GM21515 (cell line): Measurements from ENCODE around the gene EML6.

Experiments used
- ATAC-seq: cut with Tn5 transposase; IDR thresholded peaks from one replicate; pipeline ENCODE4 v1.9.1; 2021; ENCODE audit not compliant: unreplicated experiment

EML6 gene

DNA sequence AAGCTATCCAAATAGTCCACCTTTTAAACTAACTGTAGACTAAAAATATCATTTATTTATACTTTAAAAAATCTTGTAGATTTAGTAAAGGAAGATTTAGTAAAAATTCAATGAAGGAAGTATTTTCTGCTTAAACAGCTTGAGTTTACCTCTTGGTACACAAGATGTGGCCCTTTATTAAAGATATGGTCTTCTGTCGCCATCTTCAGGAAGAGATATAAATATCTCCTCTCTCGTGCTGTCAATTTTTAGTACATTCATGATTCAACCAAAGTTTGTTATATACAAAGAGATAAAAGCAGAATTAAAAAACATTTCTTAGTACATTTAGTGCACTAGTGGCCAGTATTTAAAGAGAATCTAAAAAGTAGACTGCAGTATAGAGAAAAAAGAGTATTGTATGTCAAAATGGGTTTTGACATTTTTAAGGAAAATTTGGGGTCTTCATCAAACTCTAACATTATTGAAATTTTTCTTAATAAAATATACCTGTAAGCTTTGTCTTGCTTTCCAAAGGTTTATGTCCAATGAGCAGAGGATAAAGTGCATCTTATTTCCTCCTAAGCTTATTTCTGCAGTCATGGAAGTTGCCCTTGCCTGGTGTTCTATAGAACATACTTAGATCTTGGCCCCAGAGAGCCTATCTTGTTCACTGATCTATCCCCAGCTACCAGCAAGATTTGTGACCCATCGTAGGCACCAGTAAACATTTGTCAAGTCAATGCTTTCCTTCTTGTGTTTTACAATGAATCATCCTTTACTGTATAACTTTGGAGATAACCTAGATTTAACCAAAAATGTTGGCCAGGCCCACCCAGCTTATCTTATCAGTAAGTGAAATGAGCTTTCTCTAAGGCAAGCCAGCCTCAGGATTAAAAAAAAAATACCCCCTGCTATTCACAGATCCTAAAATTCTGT is 18.5 kb upstream of the EML6 start:
- ATAC-seq = no peak

DNA sequence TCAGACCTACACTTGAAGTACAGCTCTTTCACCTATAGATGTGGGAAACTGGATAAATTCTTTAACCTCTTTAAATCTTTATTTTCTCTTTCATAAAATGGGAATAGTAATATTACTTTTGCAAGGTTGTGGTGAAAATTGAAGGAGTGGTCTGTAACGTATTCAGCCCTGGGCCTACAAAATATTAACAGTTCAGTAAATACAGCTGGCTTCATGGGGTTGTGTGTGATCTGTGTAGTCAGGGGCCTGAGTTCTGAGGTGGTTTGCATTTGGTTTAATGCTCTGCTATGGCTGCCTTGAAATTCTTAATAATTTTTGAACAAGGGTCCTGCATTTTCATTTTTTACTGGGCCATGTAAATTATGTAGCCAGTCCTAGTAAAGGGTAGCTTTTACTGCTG is 16.8 kb upstream of the EML6 start:
- no peak for ATAC-seq

DNA sequence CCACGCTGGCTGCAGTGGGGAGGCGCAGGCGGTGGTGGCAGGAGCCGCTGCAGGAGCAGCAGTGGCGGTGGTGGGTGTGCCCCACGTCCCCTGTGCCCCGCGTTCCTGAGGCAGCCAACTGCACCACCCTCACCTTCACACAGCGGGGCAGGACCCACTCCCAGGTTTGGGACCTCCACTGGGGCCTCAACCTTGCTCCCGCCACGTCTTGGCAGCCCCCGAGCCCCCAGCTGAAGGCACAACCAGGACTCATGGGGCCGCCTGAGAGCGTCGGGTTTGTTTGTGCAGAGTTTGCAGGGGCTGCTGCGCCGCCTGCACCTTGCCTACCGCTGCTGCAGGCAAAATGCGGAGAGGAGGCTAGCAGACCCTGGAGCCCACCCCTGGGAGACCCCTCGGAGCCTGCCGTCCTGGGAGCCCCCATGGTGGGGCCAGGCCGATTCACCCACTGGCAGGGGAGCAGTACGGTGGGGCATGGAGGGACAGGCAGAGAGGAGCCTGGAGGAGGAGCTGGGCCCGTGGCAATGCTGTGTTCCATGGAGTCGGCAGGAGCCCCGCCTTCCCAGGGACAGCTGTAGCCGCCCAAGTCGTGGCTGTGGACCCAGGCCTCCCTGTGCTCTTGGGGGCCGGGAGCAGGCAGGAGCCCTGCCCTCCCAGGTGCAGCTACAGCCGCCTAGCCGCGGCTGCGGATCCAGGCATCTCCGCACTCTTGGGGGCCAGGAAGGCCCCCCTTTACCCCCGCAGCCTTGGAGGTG is 14.7 kb upstream of the EML6 start:
- no peak for ATAC-seq

DNA sequence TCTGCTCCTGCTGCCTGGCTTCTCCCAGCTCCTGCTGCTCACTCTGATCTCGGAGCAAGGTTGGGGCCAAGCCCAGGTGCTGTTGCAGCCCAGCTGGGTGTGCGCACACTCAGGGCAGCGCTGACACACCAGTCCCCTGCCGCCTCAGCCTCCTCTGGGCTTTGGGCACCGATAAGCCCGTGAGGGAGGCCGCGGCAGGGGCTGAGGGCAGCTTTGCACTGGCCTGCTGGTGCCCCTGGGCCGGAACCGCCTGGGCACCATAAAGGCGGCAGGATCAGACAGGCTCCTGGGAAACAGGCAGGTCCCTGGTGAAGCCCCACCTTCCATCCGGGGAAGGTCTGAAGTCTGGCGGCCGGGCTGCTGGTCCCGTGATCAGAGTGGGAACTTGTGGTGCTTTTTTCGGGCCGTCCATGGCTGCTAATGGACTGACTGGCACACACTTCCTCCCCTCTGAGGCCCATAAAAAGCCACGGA is 14.1 kb upstream of the EML6 start:
- ATAC-seq = no peak

DNA sequence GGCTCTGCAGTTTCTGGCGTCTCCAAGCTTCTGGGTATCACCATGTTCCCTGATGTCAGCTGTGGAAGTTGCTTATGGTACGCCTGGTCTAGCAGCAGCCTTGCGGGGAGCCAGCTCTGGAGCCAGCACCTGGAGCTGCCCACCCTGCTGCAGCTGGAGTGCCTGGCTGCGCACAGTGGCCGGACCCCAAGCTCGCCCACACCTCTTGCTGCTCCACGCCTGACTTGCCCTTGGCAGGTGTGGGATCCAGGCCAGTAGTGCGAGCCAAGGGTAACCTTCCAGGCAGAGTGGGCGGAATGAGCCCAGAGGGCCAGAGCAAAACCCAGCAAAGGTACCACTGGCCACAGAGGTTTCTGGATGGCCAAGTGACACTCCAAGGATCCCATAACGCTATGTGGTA is 13.2 kb upstream of the EML6 start:
- ATAC-seq = no peak

DNA sequence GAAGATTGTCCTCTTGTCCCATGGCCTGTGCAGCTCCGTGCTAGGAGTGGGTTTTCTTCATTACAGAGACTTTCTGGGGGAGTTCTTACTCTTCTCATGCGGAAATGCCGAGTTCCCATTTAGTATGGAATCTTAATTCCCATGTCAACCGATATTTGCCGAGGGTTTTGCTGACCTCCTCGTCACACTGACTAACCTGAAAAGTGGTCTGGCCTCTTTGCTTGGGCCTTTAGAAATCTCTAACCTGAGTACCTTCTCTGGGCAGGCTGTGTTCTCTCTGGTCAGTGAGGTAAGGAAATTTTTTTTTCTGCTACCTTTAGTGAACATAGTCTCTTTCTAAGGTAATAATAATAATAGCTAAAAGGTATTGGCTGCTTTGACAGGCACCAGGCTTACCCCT is 10.9 kb upstream of the EML6 start:
- ATAC-seq = no peak

DNA sequence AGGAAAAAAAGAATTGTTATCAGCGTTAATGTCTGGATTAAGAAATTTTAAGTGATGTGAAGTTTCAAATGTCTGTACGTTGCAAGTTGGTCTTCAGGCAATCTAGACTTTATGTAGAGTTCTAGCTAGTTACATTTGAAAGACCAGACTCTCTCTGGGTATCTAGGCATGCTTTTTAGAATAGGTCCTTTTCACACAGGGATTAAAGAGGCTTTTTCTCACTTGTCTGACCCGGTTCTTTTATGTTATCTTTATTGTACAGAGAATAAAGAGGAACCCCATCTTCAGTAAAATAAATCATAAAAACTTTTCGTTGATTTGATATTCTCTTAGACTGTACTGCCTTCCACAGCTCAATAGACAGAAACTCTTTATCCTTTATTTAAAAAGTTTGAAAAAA is 8.5 kb upstream of the EML6 start:
- no peak for ATAC-seq

DNA sequence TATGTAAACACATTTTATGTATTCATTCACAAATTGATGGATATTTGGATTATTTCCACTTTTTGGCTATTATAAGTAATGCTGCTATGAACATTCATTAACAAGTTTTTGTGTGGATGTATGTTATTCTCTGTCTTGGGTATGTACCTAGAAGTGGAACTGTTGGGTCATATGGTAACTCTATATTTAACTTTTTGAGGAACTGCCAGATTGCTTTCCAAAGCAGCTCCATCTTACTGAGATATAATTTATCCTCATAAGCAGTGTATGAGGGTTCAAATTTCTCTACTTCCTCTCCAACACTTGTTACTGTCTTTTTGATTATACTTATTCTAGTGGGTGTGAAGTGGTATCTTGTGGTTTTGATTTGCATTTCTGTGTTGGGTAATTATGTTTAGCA is 7.1 kb upstream of the EML6 start:
- no peak for ATAC-seq

DNA sequence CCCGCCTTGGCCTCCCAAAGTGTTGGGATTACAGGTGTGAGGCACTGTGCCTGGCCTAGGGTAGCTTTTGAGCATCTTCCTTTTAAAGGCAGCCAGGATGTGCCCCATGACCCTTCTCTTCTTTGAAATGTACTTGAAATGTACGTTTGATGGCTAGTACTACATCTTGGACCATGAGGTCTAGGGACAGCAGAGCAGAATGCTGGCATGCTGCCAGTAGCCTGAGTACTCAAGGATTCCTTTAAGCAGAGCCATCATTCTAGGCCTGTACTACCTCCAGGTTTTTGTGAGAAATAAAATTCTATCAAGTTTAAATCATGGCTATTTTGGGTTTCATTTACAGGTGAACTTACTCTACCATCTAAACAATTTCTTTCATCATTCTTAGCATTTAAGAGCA is 2.9 kb upstream of the EML6 start:
- no peak for ATAC-seq

DNA sequence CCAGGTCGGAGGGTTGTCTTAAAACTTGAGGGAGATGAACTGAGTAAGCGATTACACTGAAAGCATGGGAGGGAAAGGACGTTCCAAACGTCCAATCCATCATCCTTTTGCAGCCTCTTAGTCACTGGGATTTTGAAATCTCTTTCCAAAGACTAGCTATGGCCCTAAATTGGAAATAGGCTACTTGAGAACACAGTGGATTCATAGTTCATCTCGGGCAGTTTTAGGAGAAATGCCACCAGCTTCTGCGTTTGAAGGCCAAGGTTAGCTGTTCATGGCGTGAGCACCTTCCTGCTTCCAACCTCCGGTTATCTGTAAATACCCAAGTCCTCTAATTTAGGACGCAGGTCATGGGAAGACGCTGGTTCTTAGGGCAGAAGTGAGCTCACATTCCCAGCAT is 821 bp upstream of the EML6 start:
- no peak for ATAC-seq

DNA sequence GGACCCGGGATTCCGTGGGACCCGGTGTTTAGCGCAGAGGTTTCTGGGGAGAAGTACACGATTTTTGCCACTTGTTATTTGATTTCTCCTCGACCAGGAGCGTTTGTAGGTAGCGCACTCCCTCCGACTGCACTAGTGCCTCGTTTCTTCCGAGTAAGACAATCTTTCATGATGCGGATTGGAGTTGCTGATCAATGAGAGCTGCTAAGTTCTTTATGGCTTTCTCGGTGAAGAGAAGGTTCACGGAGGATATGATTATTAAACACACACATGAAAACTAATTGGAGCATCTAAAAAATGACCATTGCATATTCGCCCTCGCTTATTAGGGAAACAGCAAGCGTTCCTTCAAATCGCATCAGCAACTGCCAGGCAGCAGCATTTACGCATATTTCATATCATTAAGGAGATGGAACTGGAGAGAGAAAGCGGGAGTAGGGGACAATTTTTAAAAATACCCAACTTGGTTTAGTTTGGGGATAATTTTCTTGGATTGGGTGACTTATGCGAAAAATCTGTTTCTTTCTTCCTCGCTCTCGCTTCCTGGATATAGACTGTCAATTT is 616 bp downstream of the EML6 start:
- no peak for ATAC-seq

DNA sequence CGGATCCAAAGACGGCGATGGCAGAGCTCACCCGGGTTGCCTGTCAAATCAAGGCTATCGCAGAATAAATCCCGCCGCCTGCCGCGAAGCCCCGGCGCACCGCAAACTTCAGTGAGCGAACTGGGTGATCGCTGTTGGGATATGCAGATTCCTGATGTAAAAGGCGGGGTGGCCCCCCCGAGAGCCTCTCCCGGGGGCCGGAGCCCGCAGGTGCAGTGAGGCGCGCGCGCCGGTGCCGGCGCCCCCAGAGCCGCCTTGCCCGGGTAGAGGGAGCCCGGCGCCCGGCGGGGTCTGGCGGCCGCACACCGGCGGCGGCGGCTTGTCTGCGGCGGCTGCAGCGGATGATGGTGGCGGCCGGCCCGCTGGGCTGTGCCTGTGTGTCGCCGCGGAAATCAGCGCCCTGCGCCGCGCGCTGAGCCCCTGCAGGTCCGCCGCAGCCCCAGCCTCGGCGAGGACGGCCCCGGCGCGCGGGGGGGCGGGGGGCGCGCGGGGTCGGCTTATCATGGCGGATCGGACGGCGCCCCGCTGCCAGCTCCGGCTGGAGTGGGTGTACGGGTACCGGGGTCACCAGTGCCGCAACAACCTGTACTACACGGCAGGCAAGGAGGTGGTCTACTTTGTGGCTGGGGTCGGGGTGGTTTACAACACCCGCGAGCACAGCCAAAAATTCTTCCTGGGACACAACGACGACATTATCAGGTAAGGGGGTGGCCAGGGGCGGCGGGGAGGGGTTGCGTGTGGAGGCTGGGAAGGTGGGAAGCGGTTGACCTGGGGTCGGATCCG is 1.3 kb downstream of the EML6 start:
- no peak for ATAC-seq

DNA sequence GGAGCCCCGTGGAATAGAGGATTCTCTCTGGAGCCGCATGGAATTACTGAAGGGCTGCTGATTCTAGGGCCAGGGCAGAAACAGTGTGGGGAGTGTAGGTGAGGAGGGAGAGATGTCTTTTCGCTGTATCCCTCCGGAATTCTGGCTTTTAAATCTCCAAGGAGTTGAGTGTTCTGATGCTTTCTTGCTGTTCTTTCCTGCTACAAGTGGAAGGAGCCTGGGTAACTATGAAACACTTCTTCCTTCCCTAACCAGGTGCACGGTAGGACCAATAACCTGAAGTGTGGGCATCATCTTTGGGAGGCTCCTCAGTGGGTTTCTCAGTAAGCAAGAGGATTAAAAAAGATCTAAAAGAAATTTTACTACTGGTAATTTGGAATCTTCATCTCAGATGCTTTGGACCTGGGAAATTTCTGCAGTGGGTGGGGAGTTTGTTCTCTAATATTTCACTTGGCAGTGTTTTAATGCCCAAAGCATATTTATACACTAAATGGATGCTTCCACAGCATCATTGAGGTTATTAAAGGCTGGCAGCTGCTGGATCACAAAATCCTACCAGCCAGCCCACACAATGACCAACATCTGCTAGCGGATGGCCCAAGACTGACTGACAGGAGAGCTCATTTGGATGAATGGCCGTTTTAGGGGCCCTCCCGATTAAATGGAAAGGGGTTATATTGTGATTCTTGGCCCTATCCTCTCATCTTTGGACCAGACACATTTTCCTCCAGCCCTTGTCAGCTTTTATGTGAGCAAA is 2.1 kb downstream of the EML6 start:
- no peak for ATAC-seq

DNA sequence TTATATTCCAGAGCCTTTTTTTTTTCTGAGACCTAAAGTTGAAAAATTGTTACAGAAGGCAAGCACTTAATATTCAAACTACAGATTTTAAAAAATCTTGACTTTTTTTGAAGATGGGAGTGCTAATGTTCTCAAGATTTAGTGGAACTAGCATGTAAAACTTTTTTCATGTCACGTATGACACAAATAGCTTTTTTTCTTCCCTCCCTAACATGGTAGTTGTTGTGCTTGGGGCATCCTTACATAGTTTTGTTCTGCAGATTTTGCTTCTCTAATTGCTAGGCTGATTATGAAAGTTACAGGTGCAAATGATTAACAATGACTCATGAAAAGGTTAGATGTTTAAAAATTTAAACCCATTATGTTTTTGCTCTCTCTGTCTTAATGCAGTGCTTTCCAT is 3.0 kb downstream of the EML6 start:
- no peak for ATAC-seq

DNA sequence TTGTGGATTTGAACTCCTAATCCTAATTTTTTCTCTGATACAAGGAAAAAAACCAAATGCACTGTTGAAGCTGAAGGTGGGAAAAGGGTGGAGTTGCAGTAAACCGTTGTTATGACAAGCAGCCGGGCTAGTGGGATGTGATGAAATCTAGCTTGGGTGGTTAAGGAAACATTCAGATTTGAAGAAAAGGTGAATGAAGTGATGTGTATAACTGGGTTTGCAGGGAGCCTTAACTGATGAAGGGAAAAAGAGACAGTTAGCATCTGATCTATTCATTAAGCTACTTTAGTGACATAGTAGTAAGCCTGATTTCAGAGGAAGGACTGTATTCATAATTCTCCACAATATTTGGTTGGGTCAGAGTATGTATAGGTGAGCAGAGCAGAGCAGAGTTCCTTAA is 3.5 kb downstream of the EML6 start:
- no peak for ATAC-seq

DNA sequence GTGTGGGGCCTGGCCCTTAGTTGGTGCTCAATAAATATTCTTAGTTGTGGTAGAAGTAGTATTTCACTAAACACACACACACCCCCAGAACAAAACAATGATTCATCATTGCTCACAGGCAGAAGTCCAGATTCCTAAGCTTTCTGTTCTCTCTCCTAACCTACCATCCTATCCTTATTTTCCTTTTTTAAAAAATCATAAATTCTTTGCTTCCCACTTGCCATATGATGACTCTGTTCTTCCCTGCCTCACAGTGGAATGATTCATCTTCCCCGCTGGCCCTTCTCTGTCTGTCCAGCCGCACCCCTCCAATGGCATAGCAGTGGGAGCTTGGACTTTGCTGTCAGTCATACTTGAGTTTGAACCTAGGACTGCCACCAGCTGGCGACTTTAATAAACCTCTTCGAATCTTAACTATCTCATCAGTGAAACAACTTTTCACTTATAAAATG is 5.2 kb downstream of the EML6 start:
- no peak for ATAC-seq

DNA sequence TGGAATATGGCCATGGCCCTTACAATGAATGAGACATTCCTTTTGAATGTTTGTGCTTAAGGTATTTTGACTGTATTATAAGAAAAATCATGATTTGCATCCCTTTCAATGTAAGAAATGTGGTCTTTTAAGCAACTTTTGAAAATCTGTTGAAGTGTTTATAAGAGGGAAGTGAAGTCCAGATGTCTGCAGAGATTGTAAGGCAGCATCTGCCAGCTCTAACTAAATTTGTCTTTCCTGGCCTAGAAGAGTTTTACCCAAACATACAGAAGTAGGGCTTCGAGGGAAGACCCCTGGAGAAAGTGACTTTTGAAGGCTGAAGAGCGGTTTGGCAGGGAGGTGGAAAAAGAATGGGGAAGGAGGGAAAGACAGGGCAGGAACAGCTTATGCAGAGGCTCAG is 12.2 kb downstream of the EML6 start:
- ATAC-seq = no peak

DNA sequence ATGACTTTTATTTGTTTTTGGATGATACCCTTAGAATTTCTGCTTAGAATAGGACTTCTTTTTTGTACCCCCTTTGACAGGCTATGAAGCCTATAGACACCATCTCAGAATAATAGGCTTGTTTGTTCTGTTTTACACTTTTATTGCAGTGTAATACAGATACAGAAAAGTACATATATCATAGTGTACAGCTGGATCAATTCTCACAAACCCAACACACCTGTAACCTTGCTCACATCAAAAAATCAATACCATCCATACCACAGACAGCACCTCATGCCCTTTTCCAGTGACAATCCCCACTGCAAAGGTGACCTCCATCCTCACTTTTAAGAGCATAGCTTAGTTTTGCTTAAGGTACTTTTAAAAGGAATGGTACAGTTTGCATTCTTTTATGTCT is 14.8 kb downstream of the EML6 start:
- ATAC-seq = no peak

DNA sequence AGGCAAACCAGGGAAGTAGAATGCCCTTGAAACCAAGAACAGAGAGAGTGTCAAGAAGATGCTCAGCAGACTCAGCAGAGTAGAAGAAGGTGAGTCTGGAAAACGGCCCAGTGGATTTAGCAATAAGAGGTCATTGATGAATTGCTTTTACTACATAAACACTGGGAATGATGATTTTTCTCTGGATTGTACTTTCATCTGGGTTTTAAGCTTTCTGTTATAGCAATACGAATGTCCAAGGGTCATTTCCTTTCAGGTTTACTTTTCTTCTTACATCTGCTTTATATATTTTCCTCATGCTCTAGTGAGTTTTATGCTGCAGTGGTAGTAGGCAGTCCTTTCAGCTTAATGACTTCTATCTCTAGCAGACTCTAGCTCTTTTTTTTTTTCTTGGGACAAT is 16.9 kb downstream of the EML6 start:
- no peak for ATAC-seq

DNA sequence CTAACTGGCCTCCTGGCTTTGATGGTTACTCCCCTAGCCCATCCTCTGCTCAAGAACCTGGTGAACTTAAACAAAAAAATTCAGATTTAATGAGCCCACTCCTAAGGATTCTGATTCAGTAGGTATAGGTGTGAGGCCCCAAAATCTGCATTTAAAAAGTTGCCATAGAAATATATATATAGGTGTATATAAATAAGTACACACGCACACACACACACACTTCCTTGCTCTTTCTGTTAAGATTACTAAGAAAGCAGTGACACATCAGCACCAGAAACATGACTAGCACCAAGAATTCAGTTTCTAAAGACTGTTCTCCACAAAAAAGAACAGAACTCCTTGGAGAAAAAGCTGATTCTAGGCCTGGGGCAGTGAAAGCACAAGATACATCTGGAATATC is 17.8 kb downstream of the EML6 start:
- ATAC-seq = no peak
